Dermis blood vessel endothelial cell (primary cell): ENCODE data around the gene DLGAP3. TPM values are rescaled to one million over a fixed set of nuclear protein-coding genes. Genes with fewer than 3 reads are reported as not detected.
A peak's percentile ranks its signal among the peaks of the same experiment; 100 is the strongest.

Source experiments
- DNase-seq: peaks from one replicate; pipeline ENCODE4 v3.0.0; 2010
- total RNA-seq: library from RNA; depleted of rRNA; stranded (reverse); fragments of >200 nt; gene quantifications from 2 replicates; pipeline ENCODE4 v1.2.3, GENCODE V29; 2014

The DLGAP3 gene
- total RNA-seq, 1 donor from 2014 or later = under 0.01 TPM

DNA sequence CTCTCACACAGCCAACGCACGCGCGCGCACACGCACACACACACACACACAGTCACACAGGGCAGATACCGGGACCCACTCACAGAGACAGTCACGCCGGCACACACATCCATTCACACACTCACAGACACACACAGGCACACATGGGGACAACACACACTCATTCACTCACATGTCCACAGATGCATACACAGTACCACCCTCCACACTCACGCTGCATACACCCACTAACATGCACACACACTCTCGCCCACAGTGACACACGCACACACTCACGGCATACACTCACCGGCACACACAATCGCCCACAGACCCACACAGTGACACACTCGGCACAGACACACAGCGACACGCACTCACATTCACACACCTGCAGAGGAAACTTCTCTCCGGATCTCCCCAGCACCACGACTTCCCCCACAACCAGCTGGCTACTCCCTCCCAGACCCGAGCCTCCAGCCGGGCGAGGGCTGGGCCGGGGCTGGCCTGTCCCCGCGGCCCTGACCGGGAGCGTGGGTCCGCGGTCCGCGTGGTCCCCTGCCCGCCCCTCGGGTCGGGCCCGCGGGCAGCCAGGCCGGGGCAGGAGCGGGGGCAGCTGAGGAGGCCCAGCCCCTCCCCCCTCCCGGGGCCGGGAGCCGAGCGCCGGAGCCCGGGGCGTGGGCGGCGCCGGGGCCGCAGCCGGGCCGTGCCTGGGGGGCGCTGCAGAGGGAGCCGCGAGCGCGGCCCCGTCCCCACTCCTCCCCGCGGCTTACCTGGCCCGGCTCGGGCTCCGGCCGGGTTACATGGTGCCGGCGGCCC, 552 bp downstream of the DLGAP3 start:
- peak; percentile 13 for DNase-seq

DNA sequence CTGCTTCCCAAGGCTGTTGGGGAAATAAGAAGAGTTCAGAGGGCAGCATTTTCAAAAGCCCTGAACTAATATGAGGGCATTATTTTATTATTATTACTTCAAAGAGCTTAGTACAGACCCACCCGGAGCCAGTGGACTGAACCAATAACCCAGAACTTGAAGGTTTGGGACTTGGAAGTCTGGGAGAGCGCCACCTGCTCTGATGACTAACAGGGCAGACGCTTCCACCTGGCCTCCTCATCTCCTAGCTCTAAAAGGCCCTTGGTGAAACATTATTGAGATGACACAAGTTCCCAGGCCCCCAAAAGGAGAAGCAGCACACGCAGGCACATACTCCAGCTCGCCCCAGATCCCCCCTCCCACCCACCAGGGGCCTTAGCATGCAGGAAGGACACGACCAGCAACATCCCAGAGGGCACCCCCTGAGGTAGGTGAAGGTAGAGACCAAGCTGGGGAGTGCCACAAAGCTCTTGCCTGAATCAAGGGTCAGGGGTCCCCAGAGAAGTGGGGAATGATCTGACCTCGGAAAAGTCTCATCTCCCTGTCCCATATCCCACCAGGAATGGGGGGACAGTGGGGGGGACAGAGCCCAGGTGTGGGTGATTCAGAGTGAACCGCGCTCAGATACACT, 1.3 kb downstream of the DLGAP3 start:
- no peak for DNase-seq

DNA sequence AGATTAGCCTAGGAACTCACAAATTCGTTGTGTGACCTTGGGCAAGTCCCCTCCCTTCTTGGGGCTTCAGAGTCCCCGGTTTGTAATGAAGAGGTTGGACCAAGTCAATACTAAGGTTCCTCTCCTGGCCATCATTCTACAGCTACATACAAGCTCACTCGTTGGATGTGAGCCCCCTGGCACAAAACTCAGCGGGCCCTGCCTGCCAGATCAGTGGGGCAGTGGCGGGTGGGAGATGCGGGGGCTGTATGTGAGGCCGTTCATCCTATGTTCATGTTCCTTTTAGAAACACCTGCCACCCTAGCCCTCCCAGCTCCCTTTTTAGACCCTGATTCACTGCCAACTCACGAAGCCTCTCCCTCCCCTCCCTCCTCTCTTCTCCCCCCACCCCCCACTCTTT, 2.1 kb downstream of the DLGAP3 start:
- no peak for DNase-seq

GRCh38 chr1:34926894-34927293, 2.6 kb downstream of the DLGAP3 start:
- no peak for DNase-seq

GRCh38 chr1:34926156-34926555, 3.3 kb downstream of the DLGAP3 start:
- no peak for DNase-seq

DNA sequence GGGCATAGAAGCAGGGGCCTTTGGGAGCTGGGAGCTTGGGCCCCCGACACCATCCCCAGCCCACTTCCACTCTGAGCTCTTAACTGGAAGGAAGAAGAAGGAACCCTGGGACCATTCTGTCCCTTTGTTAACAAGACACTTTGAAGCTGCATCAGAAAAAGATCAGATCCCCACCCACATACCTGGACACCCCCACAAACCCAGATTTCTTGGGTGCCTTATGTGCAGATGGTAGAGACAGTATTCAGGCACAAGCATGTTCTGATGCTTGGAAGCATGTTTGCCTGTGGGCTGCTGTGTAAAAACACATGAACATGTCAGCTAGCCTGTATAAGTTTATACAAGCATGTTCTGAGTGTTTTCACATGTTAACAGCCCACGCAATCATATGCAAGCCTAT, 3.7 kb downstream of the DLGAP3 start:
- DNase-seq = no peak

GRCh38 chr1:34924759-34925555, 4.5 kb downstream of the DLGAP3 start:
- peak; percentile 78 for DNase-seq

DNA sequence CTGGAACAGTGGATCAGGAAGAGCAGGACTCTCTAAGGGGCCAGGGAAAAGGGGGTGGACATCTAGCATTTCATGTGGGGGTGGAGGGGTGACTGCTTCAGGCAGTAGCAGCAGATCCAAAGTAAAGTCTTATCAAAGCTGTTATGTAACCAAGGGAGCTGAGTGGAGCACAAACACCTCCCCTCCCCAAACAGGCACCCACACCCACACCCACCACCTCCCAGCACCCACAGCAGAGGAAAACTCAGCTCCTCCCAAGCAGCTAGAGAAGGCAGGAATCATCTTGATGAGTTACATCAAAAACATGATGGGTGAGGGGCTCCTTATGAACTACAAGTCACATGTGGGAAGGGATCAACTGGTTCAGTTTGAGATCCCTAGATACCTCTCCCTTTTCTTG, 6.0 kb downstream of the DLGAP3 start:
- DNase-seq = no peak

GRCh38 chr1:34918977-34919561, 10.4 kb downstream of the DLGAP3 start:
- DNase-seq = no peak

DNA sequence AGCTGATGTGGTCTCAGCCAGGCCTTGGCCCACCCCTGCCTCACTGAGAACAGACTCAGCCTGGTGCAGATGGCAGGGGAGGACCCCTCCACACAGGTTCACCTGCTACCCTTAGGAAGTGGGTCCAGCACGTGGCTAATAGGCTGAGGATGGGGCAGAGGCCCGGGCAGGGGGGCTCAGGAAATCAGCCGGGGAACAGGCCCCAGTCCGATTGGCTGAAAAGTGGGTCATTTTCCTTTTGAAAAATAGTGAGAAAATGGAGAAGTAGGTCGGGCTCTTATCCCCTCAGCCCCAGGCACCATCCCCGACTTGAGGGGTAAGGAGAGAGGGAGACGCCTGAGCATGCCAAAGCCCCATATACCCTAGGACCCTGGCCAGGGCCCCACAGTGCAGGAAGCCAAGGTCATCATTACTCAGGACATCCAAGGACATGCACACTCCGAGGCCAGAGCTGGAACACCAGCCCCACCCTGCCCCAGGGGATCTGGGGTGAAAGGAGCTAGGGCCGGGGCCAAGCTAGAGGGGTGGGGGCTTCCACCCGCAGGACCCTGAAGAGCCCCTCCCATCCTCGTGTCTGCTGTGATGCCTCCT, 11.0 kb downstream of the DLGAP3 start:
- no peak for DNase-seq

- no peak for DNase-seq
These were observed 12.4 kb downstream of the DLGAP3 start for GRCh38 chr1:34917017-34917416.

DNA sequence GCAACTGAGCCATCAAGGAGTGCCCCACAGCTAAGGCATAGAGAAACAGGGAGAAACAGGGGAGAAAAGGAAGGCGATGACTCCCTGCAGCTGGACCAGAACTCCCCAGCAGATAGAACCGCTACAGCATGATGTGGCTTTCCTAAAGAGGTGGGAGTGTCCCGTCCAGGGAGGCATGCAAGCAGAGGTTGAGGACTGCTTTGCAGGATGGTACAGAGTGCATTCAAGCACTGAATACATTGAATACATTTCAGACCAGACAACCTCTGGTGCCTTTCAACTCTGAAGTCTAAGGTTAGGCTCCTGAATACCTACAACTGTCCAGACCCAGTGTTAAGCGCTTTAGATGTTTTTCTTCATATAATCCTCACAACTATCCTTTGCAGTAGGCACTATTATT, 13.3 kb downstream of the DLGAP3 start:
- DNase-seq = no peak

- no peak for DNase-seq
These were observed 13.9 kb downstream of the DLGAP3 start for GRCh38 chr1:34915521-34915920.

DNA sequence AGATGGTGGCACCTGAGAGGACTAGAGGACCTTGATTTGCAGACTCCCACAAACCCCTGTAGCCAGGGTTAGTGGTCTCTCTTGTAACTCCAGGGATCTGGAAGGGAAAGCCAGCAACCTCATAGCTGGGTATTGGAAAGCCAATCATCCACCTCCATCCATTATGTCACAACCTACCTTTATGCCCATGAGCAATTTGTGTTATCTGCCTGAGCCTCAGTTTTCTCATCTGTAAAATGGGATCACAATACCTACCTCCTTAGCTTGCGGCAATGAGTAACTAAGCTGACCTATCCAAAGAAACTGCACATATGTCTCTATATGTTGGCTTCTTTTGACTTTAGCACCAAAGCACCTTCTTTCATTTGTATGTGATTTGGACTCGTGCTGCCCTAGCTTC, 14.5 kb downstream of the DLGAP3 start:
- no peak for DNase-seq

DNA sequence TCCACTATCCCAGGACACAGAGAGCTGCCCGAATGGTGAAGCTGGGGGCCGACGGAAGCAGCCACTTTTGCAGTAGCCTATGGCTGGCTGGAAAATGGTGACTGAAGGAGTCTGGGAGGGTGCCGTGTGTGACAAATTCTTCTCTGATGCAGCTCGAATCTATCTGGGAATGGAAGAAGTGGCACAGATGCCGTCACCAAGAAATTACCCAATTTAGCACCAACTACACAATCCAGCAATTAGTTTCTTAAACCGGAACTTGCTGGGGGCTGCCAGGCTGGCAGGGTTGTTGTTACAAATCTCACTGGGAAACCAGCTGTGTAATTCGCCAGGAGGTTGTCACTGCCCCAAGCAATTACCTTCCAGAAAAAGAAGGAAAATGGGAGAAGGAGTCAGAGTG, 18.0 kb downstream of the DLGAP3 start:
- no peak for DNase-seq

- no peak for DNase-seq
These were observed 19.0 kb downstream of the DLGAP3 start for GRCh38 chr1:34910425-34910824.

GRCh38 chr1:34908369-34908768, 21.1 kb downstream of the DLGAP3 start:
- DNase-seq = no peak

GRCh38 chr1:34907487-34908090, 21.9 kb downstream of the DLGAP3 start:
- DNase-seq = peak; percentile 20

GRCh38 chr1:34906756-34907155, 22.7 kb downstream of the DLGAP3 start:
- no peak for DNase-seq

- no peak for DNase-seq
These were observed 23.2 kb downstream of the DLGAP3 start for GRCh38 chr1:34906222-34906621.

GRCh38 chr1:34905098-34905459, 24.4 kb downstream of the DLGAP3 start:
- no peak for DNase-seq
